Sciatic nerve (tissue), 2 donors: ENCODE measurements around the gene CEP170. TPM values are rescaled to one million over a fixed set of nuclear protein-coding genes. Genes with fewer than 3 reads are reported as not detected.
"Not testable (repeated sequence)": the region's sequence is repeated elsewhere in the genome, so short reads cannot be mapped to it uniquely, and the experiment has no call there.

Source experiments
- ATAC-seq: fragments of 200-7000 bp; cut with Tn5 transposase; one replicate; pipeline ENCODE4 v1.9.1; 2020; ENCODE audit warnings: mild to moderate bottlenecking, moderate library complexity
- DNase-seq: peaks from one replicate; pipeline ENCODE4 v3.0.0-alpha.2; 2020; ENCODE audit warnings: low spot score
- intact Hi-C: fragments of 100-400 bp; cut with DNase I; formaldehyde crosslinking; loops from one replicate; pipeline ENCODE4 v1.14.2; 2022
- total RNA-seq: library from RNA; stranded (reverse); fragmentation: NEBNext Ultra II Directional; extraction: Animal tissue kit (Norgen Biotek cat#: 25700); gene quantifications from one replicate; pipeline ENCODE4 v1.2.1, GENCODE V29; 2021
- donor health status: DM: no; HTN: no; CAD: no.
- donor health status: DM: no; HTN: no; CAD: no.

The CEP170 gene
- total RNA-seq, 1 donor from 2014 or later = 127 TPM

DNA sequence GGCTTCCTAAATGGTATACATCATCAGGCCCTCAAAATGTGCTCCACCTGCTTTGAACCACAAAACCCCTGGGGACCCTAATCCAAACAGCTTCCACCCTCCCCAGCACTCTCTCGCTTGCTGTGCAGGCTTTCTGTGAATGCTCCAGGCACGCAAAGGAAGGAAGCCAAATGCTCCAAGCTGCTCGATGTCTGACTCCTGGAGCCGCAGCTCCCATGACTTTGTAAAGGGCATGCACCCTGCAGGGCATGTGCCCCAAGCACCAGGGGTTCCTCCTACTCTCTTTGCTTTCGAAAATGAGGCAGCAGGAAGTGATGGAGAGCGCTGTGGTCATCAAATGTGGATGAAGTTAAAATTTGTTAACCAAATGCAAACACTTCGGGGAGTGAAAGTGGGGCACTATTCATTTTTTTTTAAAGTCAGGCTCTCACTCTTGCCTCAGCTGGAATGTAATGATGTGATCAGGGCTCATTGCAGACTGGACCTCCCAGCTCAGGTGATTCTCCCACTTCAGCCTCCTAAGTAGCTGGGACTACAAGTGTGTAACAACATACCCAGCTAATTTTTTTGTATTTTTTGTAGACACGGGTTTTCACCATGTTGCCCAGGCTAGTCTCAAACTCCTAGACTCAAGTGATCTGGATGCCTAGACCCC is 140.9 kb downstream of the CEP170 start:
- intact Hi-C loops, DNase-seq: not testable (repeated sequence)
- ATAC-seq = peak; percentile 82

DNA sequence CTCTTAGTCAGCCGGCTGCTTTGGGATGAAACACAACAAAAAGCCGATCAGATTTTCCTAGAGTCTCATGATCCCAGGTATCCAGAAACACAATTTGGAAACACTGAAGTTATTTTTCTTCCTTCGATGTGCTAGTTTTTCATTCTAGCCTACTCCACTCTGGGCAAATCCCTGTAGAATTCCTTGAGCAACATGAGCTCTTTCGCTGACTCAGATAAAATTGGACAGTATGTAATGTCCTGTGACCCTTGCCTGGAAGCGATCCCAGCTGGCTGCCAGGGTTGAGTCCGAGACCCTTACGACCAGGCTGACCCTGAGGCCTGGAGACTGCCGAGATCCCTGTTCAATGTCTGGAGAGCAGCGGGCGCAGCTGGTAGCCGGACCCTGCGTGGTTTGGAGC is 147.9 kb downstream of the CEP170 start:
- ATAC-seq, intact Hi-C loops, DNase-seq: not testable (repeated sequence)

DNA sequence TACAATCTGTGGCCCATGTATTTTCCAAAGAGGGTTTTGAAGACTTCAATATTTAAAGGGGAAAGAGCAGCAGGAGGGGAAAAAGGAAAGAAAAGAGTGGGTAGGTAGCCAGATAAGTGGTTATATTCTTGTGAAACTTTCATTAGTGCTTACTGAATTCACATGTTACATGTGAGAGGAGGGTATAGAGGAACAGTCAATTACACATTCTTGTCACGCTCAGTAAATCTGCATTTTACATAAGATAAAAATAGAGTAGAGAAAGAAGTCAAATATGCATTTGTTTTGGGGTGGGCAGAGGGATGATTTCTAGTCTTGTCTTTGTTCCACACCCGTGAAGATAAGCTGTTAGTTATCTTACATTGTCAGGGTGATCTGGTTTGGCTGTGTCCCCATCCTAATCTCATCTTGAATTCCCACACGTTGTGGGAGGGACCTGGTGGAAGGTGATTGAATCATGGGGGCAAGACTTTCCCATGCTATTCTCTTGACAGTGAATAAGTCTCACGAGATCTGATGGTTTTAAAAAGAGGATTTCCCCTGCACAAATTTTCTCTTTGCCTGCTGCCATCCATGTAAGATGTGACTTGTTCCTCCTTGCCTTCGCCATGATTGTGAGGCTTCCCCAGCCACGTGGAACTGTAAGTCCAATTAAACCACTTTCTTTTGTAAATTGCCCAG is 149.3 kb downstream of the CEP170 start:
- DNase-seq, intact Hi-C loops, ATAC-seq: not testable (repeated sequence)

DNA sequence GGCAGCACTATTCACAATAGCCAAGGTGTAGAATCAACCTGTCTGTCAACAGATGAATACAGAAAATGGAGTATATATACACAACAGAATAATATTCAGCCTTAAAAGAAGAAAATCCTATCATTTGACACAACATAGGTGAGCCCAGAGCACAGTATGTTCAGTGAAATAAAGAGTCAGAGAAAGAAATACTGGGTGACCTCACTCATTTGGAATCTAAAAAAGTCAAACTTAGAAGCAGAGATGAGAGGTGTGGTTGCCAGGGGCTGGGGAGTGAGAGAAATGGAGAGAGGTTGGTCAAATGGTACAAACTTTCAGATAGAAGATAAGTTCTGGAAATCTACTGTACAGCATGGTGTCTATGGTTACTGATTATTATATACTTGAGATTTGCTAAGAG is 150.0 kb downstream of the CEP170 start:
- intact Hi-C loops, DNase-seq, ATAC-seq: not testable (repeated sequence)

DNA sequence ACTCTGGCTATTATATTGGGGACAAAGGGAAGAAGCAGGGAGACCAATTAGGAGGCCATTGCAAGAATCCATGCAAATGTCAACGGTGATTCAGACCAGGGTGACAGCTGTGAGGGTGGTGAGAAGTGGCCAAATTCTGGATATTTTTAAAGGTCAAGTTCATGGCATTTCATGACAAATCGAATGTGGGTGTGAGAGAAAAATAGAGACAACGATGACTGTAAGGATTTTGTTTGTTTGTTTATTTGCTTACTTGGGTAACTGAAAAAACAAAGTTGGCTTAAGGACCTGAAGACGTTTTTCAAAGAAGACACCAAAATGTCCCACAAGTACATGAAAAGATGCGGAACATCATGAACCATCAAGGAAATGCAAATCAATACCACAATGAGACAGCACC is 150.6 kb downstream of the CEP170 start:
- DNase-seq, ATAC-seq, intact Hi-C loops: not testable (repeated sequence)

DNA sequence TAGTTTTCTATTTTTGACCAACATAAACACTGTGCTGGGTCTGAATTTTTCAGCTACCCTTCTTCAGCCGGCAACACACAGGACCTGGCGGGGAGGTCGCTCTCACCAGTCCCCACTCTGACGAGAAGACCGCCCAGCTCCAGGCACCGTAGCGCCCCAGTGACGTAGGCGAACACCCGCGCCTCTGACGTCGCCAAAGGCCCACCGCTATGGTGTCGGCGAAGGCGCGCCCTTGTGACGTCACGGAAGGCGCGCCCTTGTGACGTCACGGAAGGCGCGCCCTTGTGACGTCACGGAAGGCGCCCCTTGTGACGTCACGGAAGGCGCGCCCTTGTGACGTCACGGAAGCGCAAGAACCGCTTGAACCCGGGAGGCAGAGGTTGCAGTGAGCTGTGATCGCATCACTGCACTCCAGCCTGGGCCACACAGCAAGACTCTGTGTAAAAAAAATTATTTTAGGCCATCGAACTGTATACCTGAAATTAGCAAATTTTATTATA is 153.5 kb downstream of the CEP170 start:
- peak; percentile 80 for ATAC-seq
- DNase-seq, intact Hi-C loops: not testable (repeated sequence)

DNA sequence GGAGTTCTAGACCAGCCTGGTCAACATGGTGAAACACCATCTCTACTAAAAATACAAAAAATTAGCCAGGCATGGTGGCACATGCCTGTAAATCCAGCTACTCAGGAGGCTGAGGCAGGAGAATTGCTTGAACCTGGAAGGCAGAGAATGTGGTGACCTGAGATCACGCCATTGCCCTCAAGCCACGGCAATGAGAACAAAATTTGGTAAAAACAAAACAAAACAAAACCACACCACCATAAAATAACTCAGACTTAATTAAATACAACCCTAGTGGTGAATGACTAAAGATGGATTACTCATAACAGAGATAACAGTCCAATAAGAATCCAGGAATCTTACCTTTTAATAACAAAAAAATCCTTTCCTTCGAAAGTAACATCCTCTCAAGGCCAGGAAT is 167.7 kb downstream of the CEP170 start:
- ATAC-seq, intact Hi-C loops, DNase-seq: not testable (repeated sequence)

Other genes with a start within 250 kb of the CEP170 start
- 70.4 TPM for gene SDCCAG8, start 760 bp upstream of the CEP170 start, total RNA-seq